GM18498 (cell line): ENCODE results near the gene ZNF557.
"Not testable (repeated sequence)": the region's sequence is repeated elsewhere in the genome, so short reads cannot be mapped to it uniquely, and the experiment has no call there.

Experiments
- ATAC-seq: cut with Tn5 transposase; IDR thresholded peaks from one replicate; pipeline ENCODE4 v1.9.1; 2021; ENCODE audit warnings: mild to moderate bottlenecking, moderate library complexity; ENCODE audit not compliant: unreplicated experiment

Gene ZNF557

DNA sequence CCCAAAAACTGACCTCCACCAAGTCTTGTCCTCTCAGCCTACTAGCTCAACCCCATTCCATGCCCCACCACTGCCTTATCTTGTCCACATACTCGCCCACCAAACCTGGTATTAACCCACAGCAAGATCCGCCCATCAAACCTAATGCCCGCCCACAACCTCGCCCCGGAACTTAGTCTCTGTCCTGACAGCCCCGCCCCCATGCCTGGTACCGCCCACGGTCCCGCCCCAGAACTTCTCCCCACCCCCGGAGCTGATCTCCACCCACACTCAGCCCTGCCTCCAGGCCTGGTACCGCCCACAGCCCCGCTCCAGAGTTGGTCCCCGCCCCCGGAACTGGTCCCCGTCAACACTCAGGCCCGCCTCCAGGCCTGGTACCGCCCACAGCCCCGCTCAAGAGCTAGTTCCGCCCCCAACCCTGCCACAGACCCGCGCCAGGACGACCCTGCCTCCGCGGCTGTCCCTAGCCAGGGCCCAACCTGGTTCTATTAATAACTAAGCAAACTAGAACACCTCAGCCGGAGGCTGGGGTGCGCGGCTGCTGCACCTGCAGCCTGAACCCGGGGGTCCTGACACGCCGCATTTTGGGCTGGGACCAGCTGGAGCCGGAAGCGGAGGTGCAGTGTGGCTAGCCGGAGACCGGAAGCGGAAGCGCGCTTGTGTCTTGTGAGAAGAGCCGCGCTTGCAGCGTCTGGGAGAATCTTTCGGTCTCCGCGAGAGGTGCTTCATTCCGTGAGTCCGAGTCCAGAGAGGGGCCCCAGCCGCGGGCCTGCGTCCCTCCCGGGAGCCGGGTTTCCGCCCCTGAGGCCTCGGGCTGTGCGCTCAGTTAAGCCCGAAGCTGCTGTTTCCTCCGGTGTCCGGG lies at the start of gene ZNF557:
ZNF557 (plus strand) TSS at position 662 of the 862 bp plus-strand sequence. CDS start 5,372 bp downstream, outside the sequence.
- ATAC-seq, result peak; percentile 96

DNA sequence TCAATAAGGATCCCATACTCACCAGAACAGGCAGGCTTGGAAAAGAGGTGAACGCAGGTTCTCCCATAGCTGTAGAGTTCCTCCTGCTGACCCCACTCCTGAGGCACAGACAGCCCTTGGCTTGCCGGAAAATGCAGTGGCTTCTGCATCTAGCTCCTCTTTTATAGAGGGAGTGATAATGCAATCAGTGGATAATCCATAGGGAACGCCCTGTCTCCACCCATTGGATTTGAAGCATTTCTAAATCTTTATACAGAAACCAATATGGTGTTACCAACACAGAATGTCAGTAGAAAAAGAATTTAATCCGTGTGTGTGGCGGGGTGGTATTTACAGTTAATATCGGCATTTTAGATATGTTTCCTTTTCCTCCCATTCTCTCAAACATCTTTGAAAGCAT lies 48.2 kb upstream of the ZNF557 start, which contains the start of gene MBD3L2B:
MBD3L2B (minus strand) TSS at position 101 of the 400 bp plus-strand sequence; CDS start at position 67, 34 bp downstream.
- not testable (repeated sequence) for ATAC-seq

DNA sequence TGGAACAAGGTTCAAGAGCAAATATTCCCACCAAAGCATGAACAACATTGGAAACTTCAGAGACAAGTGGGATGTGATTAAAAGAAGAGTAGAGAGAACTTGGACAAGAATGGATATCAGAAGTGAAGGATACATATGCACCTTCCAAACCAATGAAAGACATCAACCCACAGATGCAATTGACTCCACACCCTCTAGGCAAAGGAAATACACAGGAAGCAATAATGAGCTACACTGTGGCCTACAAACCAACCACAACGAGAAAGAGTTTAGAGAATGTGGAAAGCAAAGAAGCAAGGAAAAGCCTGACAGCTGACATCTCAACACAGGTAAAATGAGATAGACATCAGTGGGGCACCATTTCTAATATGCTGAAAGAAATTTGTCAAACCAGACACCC lies 40.7 kb upstream of the ZNF557 start:
- ATAC-seq, result not testable (repeated sequence)

DNA sequence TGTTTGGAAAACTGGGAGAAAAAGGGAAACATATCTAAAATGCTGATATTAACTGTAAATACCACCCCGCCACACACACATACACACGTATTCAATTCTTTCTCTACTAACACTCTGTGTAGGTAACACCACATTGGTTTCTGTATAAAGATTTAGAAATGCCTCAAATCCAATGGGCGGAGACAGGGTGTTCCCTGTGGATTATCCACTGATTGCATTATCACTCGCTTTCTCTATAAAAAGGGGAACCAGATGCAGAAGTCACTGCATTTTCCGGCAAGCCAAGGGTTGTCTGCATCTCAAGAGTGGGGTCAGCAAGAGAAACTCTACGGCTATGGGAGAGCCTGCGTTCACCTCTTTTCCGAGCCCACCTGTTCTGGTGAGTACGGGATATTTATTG lies 39.2 kb upstream of the ZNF557 start, which contains the start of gene MBD3L5:
MBD3L5 (plus strand) TSS at position 301 of the 400 bp plus-strand sequence; CDS start at position 335, 34 bp downstream.
- ATAC-seq, result not testable (repeated sequence)

DNA sequence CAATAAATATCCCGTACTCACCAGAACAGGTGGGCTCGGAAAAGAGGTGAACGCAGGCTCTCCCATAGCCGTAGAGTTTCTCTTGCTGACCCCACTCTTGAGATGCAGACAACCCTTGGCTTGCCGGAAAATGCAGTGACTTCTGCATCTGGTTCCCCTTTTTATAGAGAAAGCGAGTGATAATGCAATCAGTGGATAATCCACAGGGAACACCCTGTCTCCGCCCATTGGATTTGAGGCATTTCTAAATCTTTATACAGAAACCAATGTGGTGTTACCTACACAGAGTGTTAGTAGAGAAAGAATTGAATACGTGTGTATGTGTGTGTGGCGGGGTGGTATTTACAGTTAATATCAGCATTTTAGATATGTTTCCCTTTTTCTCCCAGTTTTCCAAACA lies 29.4 kb upstream of the ZNF557 start, which contains the start of gene MBD3L4:
MBD3L4 (minus strand) TSS at position 101 of the 400 bp plus-strand sequence; CDS start at position 66, 35 bp downstream.
- ATAC-seq, result not testable (repeated sequence)

DNA sequence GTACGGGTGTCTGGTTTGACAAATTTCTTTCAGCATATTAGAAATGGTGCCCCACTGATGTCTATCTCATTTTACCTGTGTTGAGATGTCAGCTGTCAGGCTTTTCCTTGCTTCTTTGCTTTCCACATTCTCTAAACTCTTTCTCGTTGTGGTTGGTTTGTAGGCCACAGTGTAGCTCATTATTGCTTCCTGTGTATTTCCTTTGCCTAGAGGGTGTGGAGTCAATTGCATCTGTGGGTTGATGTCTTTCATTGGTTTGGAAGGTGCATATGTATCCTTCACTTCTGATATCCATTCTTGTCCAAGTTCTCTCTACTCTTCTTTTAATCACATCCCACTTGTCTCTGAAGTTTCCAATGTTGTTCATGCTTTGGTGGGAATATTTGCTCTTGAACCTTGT lies 27.9 kb upstream of the ZNF557 start:
- ATAC-seq, result not testable (repeated sequence)

DNA sequence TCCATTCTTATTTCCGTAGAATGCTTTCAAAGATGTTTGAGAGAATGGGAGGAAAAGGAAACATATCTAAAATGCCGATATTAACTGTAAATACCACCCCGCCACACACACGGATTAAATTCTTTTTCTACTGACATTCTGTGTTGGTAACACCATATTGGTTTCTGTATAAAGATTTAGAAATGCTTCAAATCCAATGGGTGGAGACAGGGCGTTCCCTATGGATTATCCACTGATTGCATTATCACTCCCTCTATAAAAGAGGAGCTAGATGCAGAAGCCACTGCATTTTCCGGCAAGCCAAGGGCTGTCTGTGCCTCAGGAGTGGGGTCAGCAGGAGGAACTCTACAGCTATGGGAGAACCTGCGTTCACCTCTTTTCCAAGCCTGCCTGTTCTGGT lies 20.5 kb upstream of the ZNF557 start, which contains the start of gene MBD3L2:
MBD3L2 (plus strand) TSS at position 301 of the 400 bp plus-strand sequence; CDS start at position 354, 53 bp downstream.
- ATAC-seq, result not testable (repeated sequence)

DNA sequence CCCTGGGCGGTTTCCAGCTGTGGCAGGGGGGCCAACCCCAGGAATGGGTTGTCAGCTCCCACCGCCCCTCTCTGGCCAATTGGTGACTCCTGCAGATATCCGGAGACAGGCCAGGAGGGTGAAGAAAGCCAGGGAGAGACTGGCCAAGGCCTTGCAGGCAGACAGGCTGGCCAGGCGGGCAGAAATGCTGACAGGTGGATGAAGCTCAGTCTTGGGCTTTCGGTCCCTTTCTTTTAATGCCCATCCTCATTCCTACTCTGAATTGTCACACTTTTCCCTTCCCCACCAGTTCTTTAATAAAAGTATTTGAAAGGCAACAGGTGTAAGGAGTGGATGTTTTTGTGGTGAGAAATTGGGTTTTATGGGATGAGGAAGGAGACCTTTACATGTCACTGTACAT lies 18.1 kb upstream of the ZNF557 start:
- ATAC-seq, result not testable (repeated sequence)

DNA sequence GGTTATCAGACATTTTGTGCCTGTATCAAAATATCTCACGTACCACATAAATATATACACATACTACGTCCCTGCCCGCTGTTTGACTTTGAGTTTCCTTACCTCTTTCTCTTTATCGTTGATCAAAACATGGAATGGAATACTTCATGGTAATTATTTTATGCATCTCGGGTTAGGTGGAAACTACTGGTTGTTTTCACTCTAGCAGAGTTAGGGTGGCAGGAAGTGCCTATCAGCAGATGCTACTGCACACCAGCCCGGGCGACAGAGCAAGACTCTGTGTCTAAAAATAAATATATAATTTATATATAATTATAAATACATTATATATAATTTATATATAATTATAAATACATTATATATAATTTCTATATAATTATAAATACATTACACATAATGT lies 16.6 kb upstream of the ZNF557 start:
- not testable (repeated sequence) for ATAC-seq

DNA sequence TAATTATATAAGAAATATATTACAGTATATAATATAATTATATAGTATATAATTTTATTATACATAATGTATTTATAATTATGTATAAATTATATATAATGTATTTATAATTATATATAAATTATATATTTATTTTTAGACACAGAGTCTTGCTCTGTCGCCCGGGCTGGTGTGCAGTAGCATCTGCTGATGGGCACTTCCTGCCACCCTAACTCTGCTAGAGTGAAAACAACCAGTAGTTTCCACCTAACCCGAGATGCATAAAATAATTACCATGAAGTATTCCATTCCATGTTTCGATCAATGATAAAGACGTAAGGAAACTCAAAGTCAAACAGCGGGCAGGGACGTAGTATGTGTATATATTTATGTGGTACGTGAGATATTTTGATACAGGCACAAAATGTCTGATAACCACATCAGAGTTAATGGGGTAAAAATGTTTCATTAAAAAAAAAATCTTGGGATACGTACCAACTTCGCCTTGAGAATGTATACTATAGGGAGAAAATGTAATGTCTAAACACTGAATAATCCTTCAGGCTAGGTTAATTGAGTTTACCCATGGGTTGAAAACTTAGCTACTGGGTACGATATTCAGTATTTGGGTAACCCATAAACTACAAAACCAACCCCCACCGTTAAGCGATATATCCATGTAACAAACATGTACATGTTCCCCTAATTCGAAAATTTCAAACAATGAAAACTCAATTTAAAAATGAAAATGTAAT lies 14.7 kb upstream of the ZNF557 start:
- not testable (repeated sequence) for ATAC-seq

DNA sequence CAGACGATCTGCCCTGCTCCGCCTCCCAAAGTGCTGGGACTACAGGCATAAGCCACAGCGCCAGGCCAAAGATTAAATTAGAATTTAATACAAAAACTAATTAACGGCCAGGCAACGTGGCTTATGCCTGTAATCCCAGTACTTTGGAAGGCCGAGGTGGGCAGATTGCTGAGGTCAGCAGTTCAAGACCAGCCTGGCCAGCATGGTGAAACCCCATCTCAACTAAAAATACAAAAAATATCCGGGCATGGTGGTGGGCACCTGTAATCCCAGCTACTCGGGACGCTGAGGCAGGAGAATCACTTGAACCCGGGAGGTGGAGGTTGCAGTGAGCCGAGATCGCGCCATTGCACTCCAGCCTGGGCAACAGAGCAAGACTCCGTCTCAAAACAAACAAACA lies 13.8 kb upstream of the ZNF557 start:
- not testable (repeated sequence) for ATAC-seq

DNA sequence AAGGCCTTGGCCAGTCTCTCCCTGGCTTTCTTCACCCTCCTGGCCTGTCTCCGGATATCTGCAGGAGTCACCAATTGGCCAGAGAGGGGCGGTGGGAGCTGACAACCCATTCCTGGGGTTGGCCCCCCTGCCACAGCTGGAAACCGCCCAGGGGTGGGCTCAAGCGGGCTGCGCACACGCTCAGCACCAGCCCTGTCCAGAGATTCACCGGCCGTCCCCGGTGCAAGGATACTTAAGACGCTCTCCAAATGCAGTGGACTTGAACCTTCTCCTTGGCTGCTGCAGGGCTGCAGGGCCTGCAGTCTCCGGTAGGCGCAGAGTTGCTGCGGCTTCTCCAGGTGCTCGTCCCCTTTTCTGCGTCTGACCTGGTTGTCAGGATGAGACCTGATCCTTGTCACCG lies 13.1 kb upstream of the ZNF557 start:
- ATAC-seq, result not testable (repeated sequence)

DNA sequence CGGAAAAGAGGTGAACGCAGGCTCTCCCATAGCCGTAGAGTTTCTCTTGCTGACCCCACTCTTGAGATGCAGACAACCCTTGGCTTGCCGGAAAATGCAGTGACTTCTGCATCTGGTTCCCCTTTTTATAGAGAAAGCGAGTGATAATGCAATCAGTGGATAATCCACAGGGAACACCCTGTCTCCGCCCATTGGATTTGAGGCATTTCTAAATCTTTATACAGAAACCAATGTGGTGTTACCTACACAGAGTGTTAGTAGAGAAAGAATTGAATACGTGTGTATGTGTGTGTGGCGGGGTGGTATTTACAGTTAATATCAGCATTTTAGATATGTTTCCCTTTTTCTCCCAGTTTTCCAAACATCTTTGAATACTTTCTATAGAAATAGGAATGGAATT lies 10.9 kb upstream of the ZNF557 start, which contains the start of gene MBD3L3:
MBD3L3 (minus strand) TSS at position 101 of the 400 bp plus-strand sequence; CDS start at position 30, 71 bp downstream.
- not testable (repeated sequence) for ATAC-seq

DNA sequence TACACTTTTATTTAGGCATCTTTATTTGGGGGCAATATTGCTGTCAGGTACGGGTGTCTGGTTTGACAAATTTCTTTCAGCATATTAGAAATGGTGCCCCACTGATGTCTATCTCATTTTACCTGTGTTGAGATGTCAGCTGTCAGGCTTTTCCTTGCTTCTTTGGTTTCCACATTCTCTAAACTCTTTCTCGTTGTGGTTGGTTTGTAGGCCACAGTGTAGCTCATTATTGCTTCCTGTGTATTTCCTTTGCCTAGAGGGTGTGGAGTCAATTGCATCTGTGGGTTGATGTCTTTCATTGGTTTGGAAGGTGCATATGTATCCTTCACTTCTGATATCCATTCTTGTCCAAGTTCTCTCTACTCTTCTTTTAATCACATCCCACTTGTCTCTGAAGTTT lies 9.5 kb upstream of the ZNF557 start:
- ATAC-seq, result not testable (repeated sequence)

DNA sequence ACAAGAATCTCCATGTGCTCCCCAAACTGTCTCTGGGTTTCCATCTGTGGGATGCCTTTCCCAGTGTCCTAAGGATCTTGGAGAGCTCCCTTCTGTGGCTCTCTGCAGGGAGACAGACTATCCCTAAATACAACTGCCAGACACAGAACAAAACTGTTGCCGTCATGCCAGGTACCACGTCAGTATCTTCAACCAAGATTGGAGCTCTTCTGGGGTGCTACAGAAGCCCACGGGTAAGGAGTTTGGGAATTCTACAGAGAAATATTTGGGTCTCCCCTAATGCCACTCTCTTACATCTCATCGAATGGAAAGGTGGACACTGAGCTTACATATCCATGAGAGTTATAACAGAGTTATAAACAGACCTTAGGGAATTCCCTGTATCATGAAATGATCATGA lies 6.2 kb upstream of the ZNF557 start:
- no peak for ATAC-seq

DNA sequence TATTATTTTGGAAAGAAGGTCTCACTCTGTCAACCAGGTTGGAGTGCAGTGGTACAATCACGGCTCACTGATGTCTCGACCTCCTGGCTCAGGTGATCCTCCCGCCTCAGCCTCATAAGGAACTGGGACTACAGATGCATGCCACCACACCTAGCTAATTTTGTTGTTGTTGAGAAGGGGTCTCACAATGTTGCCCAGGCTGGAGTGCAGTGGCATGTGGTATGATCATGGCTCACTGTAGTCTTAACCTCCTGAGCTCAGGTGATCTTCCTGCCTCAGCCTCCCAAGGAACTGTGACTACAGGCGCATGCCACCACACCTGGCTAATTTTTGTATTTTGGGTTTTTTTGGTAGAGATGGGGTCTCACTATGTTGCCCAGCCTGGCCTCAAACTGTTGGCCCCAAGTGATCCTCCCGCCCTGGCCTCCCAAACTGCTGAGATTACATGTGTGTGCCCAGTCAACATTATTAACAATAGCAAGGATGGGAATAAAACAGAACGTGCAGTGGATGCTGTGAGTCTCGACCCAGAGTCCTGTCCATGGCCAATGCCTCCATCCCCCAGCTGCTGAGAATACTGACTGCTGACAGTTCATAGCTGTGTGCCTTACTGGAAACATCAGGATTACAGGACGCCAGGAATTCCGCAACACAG lies 5.6 kb upstream of the ZNF557 start:
- ATAC-seq, result no peak

DNA sequence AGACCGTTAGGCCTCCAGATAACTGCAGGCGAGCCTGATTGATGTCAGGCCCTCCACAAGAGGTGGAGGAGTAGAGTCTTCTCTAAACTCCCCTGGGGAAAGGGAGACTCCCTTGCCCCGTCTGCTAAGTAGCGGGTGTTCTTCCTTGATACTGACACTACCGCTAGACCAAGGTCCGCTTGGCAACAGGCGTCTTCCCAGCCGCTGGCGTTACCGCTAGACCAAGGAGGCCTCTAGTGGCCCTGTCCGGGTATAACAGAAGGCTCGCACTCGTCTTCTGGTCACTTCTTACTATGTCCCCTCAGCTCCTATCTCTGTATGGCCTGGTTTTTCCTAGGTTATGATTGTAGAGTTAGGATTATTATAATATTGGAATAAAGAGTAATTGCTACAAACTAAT lies 2.4 kb upstream of the ZNF557 start:
- ATAC-seq, result not testable (repeated sequence)

DNA sequence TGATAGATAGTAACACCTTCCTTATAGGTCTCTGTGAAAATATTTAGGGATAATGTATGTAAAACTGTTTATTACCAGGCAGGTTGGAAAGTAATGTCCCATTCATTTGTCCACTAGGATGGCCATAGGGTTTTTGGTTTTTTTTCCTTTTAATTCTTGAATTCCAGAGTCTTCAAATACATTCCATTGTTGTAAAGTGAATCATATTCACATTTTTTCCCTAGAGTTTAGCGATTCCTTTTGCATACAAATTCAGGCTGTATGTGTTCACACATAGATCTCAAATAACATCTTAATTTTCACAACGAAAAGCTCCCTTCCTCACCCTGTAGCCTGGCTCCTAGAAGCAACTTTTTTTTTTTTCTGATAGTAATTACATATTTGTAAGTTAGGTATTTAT lies 1.8 kb upstream of the ZNF557 start:
- ATAC-seq, result no peak

DNA sequence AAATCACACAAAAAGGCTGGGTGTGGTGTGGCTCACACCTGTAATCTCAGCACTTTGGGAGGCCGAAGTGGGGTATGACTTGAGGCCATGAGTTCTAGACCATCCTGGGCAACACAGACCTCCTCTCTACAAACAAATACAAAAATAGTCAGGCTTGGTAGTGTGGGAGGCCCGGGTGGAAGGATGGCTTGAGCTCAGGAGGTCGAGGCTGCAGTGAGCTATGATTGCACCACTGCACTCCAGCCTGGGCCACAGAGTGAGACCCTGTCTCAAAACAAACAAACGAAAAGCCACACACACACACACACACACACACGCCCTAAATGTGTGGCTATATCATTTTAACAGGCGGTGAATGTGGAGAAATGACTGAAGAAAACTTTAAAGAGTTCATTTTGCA lies 904 bp upstream of the ZNF557 start:
- ATAC-seq, result no peak

DNA sequence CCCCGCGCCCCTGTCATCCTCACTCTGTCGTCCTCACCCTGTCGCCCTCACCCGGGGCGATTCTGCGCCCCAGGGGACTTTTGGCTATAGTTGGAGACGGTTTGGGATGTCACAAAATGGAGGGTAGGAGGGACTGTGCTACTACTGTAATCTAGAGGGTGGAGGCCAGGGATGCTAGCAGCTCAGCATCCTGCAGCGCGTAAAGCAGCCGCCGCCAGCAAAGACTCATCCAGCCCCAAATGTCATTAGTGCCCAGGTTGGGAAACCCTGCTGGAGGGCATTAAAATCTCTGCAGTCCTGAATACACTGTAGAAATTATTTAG lies 362 bp downstream of the ZNF557 start:
- no peak for ATAC-seq

DNA sequence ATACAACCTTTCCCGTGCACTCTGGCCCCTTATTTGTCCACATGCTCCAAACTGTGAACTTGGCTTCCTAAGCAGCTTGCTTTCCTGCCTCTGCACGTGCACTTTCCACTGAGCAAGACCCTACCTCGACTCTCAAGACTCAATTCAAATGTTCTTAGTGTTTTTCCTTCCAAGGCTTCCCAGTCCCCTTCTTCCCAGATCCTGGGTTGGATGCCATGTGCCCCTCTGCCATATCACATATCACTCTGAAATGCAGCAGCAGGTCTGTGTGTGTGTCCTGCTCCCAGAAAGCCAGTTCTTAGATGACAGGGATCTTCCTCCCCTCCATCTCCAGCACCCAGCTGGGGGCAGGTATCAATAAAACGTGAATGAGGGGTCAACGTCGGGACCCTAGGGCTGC lies 3.0 kb downstream of the ZNF557 start:
- ATAC-seq, result no peak
